ENCODE measurements around the gene CELF1.

DNA sequence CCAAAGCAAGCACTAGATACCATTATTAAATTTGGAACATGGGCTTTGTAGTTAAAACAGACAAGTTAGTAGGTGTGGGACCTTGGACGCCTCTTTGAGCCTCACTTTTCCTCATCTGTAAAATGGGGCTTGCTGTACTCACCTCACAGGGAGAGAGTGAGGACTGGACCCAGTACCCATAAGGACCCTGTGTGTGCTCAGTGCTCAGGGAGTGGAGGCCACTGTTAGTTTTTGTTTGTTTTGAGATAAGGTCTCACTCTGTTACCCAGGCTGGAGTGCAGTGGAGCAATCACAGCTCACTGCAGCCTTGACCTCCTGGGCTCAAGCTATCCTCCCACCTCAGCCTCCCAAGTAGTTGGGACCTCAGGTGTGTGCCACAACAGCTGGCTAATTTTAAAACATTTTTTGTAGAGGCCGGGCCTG is 112.9 kb downstream of the CELF1 start:
- TF ChIP-seq, protein P1, sequence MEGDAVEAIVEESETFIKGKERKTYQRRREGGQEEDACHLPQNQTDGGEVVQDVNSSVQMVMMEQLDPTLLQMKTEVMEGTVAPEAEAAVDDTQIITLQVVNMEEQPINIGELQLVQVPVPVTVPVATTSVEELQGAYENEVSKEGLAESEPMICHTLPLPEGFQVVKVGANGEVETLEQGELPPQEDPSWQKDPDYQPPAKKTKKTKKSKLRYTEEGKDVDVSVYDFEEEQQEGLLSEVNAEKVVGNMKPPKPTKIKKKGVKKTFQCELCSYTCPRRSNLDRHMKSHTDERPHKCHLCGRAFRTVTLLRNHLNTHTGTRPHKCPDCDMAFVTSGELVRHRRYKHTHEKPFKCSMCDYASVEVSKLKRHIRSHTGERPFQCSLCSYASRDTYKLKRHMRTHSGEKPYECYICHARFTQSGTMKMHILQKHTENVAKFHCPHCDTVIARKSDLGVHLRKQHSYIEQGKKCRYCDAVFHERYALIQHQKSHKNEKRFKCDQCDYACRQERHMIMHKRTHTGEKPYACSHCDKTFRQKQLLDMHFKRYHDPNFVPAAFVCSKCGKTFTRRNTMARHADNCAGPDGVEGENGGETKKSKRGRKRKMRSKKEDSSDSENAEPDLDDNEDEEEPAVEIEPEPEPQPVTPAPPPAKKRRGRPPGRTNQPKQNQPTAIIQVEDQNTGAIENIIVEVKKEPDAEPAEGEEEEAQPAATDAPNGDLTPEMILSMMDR (IDR thresholded peaks at IDR 0.05; ENCODE audit: poor library complexity), result no peak
- TF ChIP-seq EZH2phosphoT487 (IDR thresholded peaks at IDR 0.05; ENCODE audit: low read depth, severe bottlenecking, unreplicated experiment), result no peak

Data from hepatocyte (in vitro differentiated cells).